Measurements from ENCODE around the gene RBP3. TPM values are rescaled to one million over a fixed set of nuclear protein-coding genes. Genes with fewer than 3 reads are reported as not detected.

RBP3 gene
- total and polyA plus RNA-seq, 2 donors (not counting 3 experiments of a cell fraction or from before 2014, with no cell fraction given) = not detected

- dilution Hi-C loops (cut with MboI; ENCODE audit: extremely low pct_ligation_motif_present, low sequenced_read_pairs) = no loop called here
- FAIRE-seq (no peak), DNase-seq (ENCODE audit: low read depth, low spot score) (no peak)
- H3K4me2 ChIP-seq (ENCODE audit: insufficient read depth, low read length) = no peak overlapping the region
- H2AFZ ChIP-seq (ENCODE audit: low read depth, low read length) = no peak overlapping the region
- BruUV-seq (replicated peaks) = no TSS peak
- H3K9ac ChIP-seq (replicated peaks; ENCODE audit: extremely low read depth, insufficient read depth, low read length) = no peak overlapping the region
- ChIA-PET CTCF (interaction anchor here (0.9 to 1.9 kb wide), 2 partner anchors 269 to 291 kb away, joined by 3 to 6 read pairs; no protein-coding TSS in a partner anchor), POLR2A (no interaction called here)
- H3K9me3 ChIP-seq (replicated peaks; ENCODE audit: control insufficient read depth, insufficient read depth, low read length) = no peaks in the 10 kb centered on the region
- intact Hi-C loops (cut with micrococcal nuclease) = no loop called here
- H4K20me1 ChIP-seq (replicated peaks; ENCODE audit: control insufficient read depth, extremely low read depth, insufficient read depth, low read length) = no peaks in the 10 kb centered on the region
- H3K27ac ChIP-seq (ENCODE audit: insufficient read depth, low read depth, low read length) = no peak overlapping the region
- no peaks in the 10 kb centered on the region for H3K79me2 ChIP-seq (ENCODE audit: control insufficient read depth, insufficient read depth, low read length)
- H3K4me1 ChIP-seq (ENCODE audit: control insufficient read depth, extremely low read depth, insufficient read depth, low read length) = no peaks in the 10 kb centered on the region
- no peaks in the 10 kb centered on the region for H3K9me1 ChIP-seq (replicated peaks; ENCODE audit: control insufficient read depth, extremely low read depth, insufficient read depth, low read length)
- no peak overlapping the region for H3K4me3 ChIP-seq (replicated peaks in 1 of 3; ENCODE audit: insufficient read depth in 1 of 3, low read depth in 1 of 3, low read length in 3 of 3)
- TF ChIP-seq FOS (IDR thresholded peaks at IDR 0.05; ENCODE audit: borderline replicate concordance, insufficient read depth, low read length) = no peak
- TF ChIP-seq, protein P1, sequence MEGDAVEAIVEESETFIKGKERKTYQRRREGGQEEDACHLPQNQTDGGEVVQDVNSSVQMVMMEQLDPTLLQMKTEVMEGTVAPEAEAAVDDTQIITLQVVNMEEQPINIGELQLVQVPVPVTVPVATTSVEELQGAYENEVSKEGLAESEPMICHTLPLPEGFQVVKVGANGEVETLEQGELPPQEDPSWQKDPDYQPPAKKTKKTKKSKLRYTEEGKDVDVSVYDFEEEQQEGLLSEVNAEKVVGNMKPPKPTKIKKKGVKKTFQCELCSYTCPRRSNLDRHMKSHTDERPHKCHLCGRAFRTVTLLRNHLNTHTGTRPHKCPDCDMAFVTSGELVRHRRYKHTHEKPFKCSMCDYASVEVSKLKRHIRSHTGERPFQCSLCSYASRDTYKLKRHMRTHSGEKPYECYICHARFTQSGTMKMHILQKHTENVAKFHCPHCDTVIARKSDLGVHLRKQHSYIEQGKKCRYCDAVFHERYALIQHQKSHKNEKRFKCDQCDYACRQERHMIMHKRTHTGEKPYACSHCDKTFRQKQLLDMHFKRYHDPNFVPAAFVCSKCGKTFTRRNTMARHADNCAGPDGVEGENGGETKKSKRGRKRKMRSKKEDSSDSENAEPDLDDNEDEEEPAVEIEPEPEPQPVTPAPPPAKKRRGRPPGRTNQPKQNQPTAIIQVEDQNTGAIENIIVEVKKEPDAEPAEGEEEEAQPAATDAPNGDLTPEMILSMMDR (IDR thresholded peaks at IDR 0.05; ENCODE audit: extremely low read depth in 1 of 2, insufficient read depth in 1 of 2, low read depth in 1 of 2, low read length in 2 of 2) = no peak
- no peak for TF ChIP-seq JUN (IDR thresholded peaks at IDR 0.05; ENCODE audit: borderline replicate concordance, insufficient read depth, insufficient read length, low read depth)
- H3K27me3 ChIP-seq (ENCODE audit: control insufficient read depth in 2 of 2, insufficient read depth in 2 of 2, low read length in 2 of 2) = no peaks in the 10 kb centered on the region
- H3K36me3 ChIP-seq (ENCODE audit: control insufficient read depth in 2 of 2, extremely low read depth in 1 of 2, insufficient read depth in 2 of 2, low read length in 2 of 2) = no peaks in the 10 kb centered on the region
These were observed 32.0 kb upstream of the RBP3 start for GRCh38 chr10:47316131-47316530.

GRCh38 chr10:47317251-47317650 is 30.9 kb upstream of the RBP3 start:
- intact Hi-C loops (cut with micrococcal nuclease) = loop anchor here (1.0 kb wide), 1 partner anchor 21 kb away; no protein-coding TSS in a partner anchor
- BruUV-seq (replicated peaks) = no TSS peak
- no peak for FAIRE-seq
- no peak for DNase-seq (ENCODE audit: low read depth, low spot score)
- Histone ChIP-seq H3K9ac (replicated peaks; ENCODE audit: extremely low read depth, insufficient read depth, low read length) (no peak overlapping the region), H3K27ac (ENCODE audit: insufficient read depth, low read depth, low read length) (no peak overlapping the region), H3K9me1 (replicated peaks; ENCODE audit: control insufficient read depth, extremely low read depth, insufficient read depth, low read length) (no peaks in the 10 kb centered on the region), H3K4me3 (replicated peaks in 1 of 3; ENCODE audit: insufficient read depth in 1 of 3, low read depth in 1 of 3, low read length in 3 of 3) (no peak overlapping the region), H3K36me3 (ENCODE audit: control insufficient read depth in 2 of 2, extremely low read depth in 1 of 2, insufficient read depth in 2 of 2, low read length in 2 of 2) (no peaks in the 10 kb centered on the region), H3K9me3 (replicated peaks; ENCODE audit: control insufficient read depth, insufficient read depth, low read length) (no peaks in the 10 kb centered on the region), H3K4me2 (ENCODE audit: insufficient read depth, low read length) (no peak overlapping the region), H3K79me2 (ENCODE audit: control insufficient read depth, insufficient read depth, low read length) (no peaks in the 10 kb centered on the region), H3K4me1 (ENCODE audit: control insufficient read depth, extremely low read depth, insufficient read depth, low read length) (no peaks in the 10 kb centered on the region), H2AFZ (ENCODE audit: low read depth, low read length) (no peak overlapping the region), H4K20me1 (replicated peaks; ENCODE audit: control insufficient read depth, extremely low read depth, insufficient read depth, low read length) (no peaks in the 10 kb centered on the region), H3K27me3 (ENCODE audit: control insufficient read depth in 2 of 2, insufficient read depth in 2 of 2, low read length in 2 of 2) (no peaks in the 10 kb centered on the region)
- CTCF ChIA-PET = no interaction called here
- dilution Hi-C loops (cut with MboI; ENCODE audit: extremely low pct_ligation_motif_present, low sequenced_read_pairs) = no loop called here
- POLR2A ChIA-PET = no interaction called here
- TF ChIP-seq GATA2 (IDR thresholded peaks at IDR 0.05; ENCODE audit: insufficient read depth, insufficient read length, low read depth, low read length) (no peak), MAX (IDR thresholded peaks at IDR 0.05; ENCODE audit: insufficient read depth, insufficient read length) (no peak), POLR2A (IDR thresholded peaks at IDR 0.05; ENCODE audit: low read depth, low read length) (no peak), EZH2 (IDR thresholded peaks at IDR 0.05; ENCODE audit: borderline replicate concordance, low read depth, low read length, severe bottlenecking) (no peak), MYC (IDR thresholded peaks at IDR 0.05; ENCODE audit: low read depth, low read length) (no peak), FOS (IDR thresholded peaks at IDR 0.05; ENCODE audit: borderline replicate concordance, insufficient read depth, low read length) (no peak), JUN (IDR thresholded peaks at IDR 0.05; ENCODE audit: borderline replicate concordance, insufficient read depth, insufficient read length, low read depth) (no peak), POLR2AphosphoS5 (IDR thresholded peaks at IDR 0.05; ENCODE audit: insufficient read depth, low read depth, low read length) (no peak)
- TF ChIP-seq, protein P1 (IDR thresholded peaks at IDR 0.05; ENCODE audit: extremely low read depth in 1 of 2, insufficient read depth in 1 of 2, low read depth in 1 of 2, low read length in 2 of 2) = no peak

Measured in endothelial cell of umbilical vein (primary cell).